Panc1 (cell line): ENCODE data around the gene FN3K. TPM values are rescaled to one million over a fixed set of nuclear protein-coding genes. Genes with fewer than 3 reads are reported as not detected.

Source experiments
- ATAC-seq: fragments of 200-7000 bp; cut with Tn5 transposase; 2 replicates; pipeline ENCODE4 v1.9.1; 2020; ENCODE audit warnings: mild to moderate bottlenecking, moderate library complexity
- BruUV-seq: library from RNA; stranded (reverse); fragments of 400-500 nt; replicated peaks from 2 replicates; lab custom pipeline; 2021; lab: Mats Ljungman, UMichigan
- CTCF ChIA-PET: fragments of 300-600 bp; sonication (Branson Sonifier 250); formaldehyde crosslinking; loops from one replicate; lab custom pipeline; 2022; ENCODE audit warnings: antibody characterized with exemption; lab: Charles Lee
- POLR2A ChIA-PET: fragments of 300-600 bp; sonication (Branson Sonifier 250); formaldehyde crosslinking; loops from one replicate; lab custom pipeline; 2022; ENCODE audit warnings: antibody characterized with exemption; lab: Charles Lee
- DNase-seq: peaks from one replicate; pipeline ENCODE4 v3.0.0-alpha.2; 2010; ENCODE audit warnings: low read depth, low spot score
- H3K27ac ChIP-seq: 2 replicates; pipeline ENCODE4 v1.5.1; 2011; ENCODE audit warnings: mild to moderate bottlenecking, low read length, inconsistent platforms
- H3K27me3 ChIP-seq: fragments of 200-500 bp; sonication (Bioruptor generic); 2 replicates; pipeline ENCODE4 v1.6.0; 2014; ENCODE audit warnings: low read length, inconsistent platforms; ENCODE audit not compliant: control insufficient read depth, insufficient read depth
- H3K36me3 ChIP-seq: fragments of 200-500 bp; sonication (Bioruptor generic); 2 replicates; pipeline ENCODE4 v1.5.1; 2014; ENCODE audit warnings: inconsistent platforms, mild to moderate bottlenecking, low read length, moderate library complexity; ENCODE audit not compliant: control insufficient read depth, insufficient read depth
- H3K4me1 ChIP-seq: 2 replicates; pipeline ENCODE4 v1.5.1; 2011; ENCODE audit warnings: inconsistent platforms, mild to moderate bottlenecking, low read length, moderate library complexity; ENCODE audit not compliant: control insufficient read depth, insufficient read depth
- H3K4me3 ChIP-seq, 2 experiments: 2 replicates each; pipeline ENCODE4 v1.5.1; 2011 to 2012; ENCODE audit warnings: low read depth in 2 of 2, low read length in 2 of 2, mild to moderate bottlenecking in 2 of 2, inconsistent platforms in 1 of 2, moderate library complexity in 1 of 2
- H3K9me3 ChIP-seq: fragments of 200-500 bp; sonication (Bioruptor generic); 2 replicates; pipeline ENCODE4 v1.5.1; 2014; ENCODE audit warnings: low read depth, mild to moderate bottlenecking, inconsistent platforms, low read length, moderate library complexity; ENCODE audit not compliant: control insufficient read depth, insufficient read depth
- CTCF ChIP-seq: fragments of 450-650 bp; IDR thresholded peaks from 2 replicates; pipeline ENCODE4 v1.5.1; 2017; ENCODE audit warnings: mild to moderate bottlenecking
- POLR2AphosphoS5 ChIP-seq: IDR thresholded peaks from 2 replicates; pipeline ENCODE4 v1.6.1; 2012; ENCODE audit warnings: mild to moderate bottlenecking, low read depth, low read length, moderate library complexity
- REST ChIP-seq, 2 experiments: IDR thresholded peaks; 2 replicates each; pipeline ENCODE4 v1.6.1; 2011 to 2012; ENCODE audit warnings: low read depth in 2 of 2, control low read depth in 1 of 2, low read length in 1 of 2, mild to moderate bottlenecking in 1 of 2, moderate library complexity in 1 of 2; ENCODE audit not compliant: insufficient read depth in 1 of 2
- SIN3A ChIP-seq: IDR thresholded peaks from 2 replicates; pipeline ENCODE4 v1.6.1; 2012; ENCODE audit warnings: low read depth, mild to moderate bottlenecking, low read length, moderate library complexity, borderline replicate concordance; ENCODE audit not compliant: insufficient read depth
- TCF7L2 ChIP-seq: IDR thresholded peaks from 2 replicates; pipeline ENCODE4 v1.6.1; 2011; ENCODE audit warnings: mild to moderate bottlenecking, low read depth, low read length, inconsistent platforms
- in situ Hi-C: cut with HindIII; loops from 2 replicates; pipeline ENCODE4 v1.10.0; 2016; ENCODE audit warnings: low sequenced_read_pairs, low pct_unique_long_range_greater_than_20kb
- intact Hi-C: fragments of 100-400 bp; cut with micrococcal nuclease; formaldehyde crosslinking; loops from one replicate; pipeline ENCODE4 v1.10.0; 2022; ENCODE audit not compliant: unreplicated experiment
- total RNA-seq: library from RNA; stranded (reverse); gene quantifications from one replicate; pipeline ENCODE4 v1.2.1, GENCODE V29; 2021; ENCODE audit not compliant: unreplicated experiment

The FN3K gene
- total RNA-seq, 1 experiment from 2014 or later: 34.8 TPM

- Histone ChIP-seq H3K27me3 (no peaks in the 10 kb centered on the region), H3K4me3 (no peak overlapping the region), H3K27ac (no peak overlapping the region), H3K4me1 (no peaks in the 10 kb centered on the region), H3K36me3 (peaks cover 3% of the 10 kb centered on the region), H3K9me3 (no peaks in the 10 kb centered on the region)
- no TSS peak for BruUV-seq
- no peak for DNase-seq
- intact Hi-C loops: no loop called here
- ChIA-PET POLR2A (no interaction called here), CTCF (no interaction called here)
- no peak for ATAC-seq
- TF ChIP-seq POLR2AphosphoS5: no peak
- TF ChIP-seq SIN3A: no peak
- TF ChIP-seq REST (IDR thresholded peaks at IDR 0.05; ENCODE audit: insufficient read depth in 1 of 2, low read depth in 2 of 2, low read length in 1 of 2): no peak
- no peak for TF ChIP-seq CTCF
- TF ChIP-seq TCF7L2: no peak
- in situ Hi-C loops: no loop called here
Measured at GRCh38 chr17:82799591-82799990, 64.2 kb downstream of the FN3K start.

Other genes with a start within 250 kb of the FN3K start
- gene FOXK2, start 215.9 kb upstream of the FN3K start, total RNA-seq: 143 TPM
- gene WDR45B, start 87.2 kb upstream of the FN3K start, total RNA-seq: 132 TPM
- 7.1 TPM for gene RAB40B, start 36.9 kb upstream of the FN3K start, total RNA-seq
- 41.0 TPM for gene FN3KRP, start 18.9 kb upstream of the FN3K start, total RNA-seq
- gene TBCD, start 16.4 kb downstream of the FN3K start, total RNA-seq: 186 TPM
- not detected for gene ZNF750, start 104.4 kb downstream of the FN3K start, total RNA-seq